Measurements from ENCODE around the gene SEMA3G.

- TF ChIP-seq ZNF274 (IDR thresholded peaks at IDR 0.05; ENCODE audit: low read depth, low read length) (no peak), SUZ12 (IDR thresholded peaks at IDR 0.05; ENCODE audit: extremely low read depth, insufficient read depth, insufficient read length) (no peak), YY1 (IDR thresholded peaks at IDR 0.05; ENCODE audit: insufficient read depth, insufficient read length) (peak; percentile 47)
These were observed 10.6 kb upstream of the SEMA3G start, which contains the start of gene NISCH for GRCh38 chr3:52455283-52456168.
